Osteoblast (primary cell): ENCODE data around the gene HSP90AB1. TPM values are rescaled to one million over a fixed set of nuclear protein-coding genes. Genes with fewer than 3 reads are reported as not detected.
A peak's percentile ranks its signal among the peaks of the same experiment; 100 is the strongest.

ENCODE experiments used
- DNase-seq: peaks from one replicate; pipeline ENCODE4 v3.0.0; 2011; ENCODE audit warnings: low spot score, mixed read lengths; ENCODE audit not compliant: insufficient read length; ENCODE audit errors: missing footprints
- H2AFZ ChIP-seq: 2 replicates; pipeline ENCODE4 v1.6.0; 2011; ENCODE audit warnings: mild to moderate bottlenecking, low read length
- H3K27ac ChIP-seq: 2 replicates; pipeline ENCODE4 v1.5.1; 2011; ENCODE audit warnings: mild to moderate bottlenecking, low read depth, low read length, moderate library complexity
- H3K27me3 ChIP-seq: 2 replicates; pipeline ENCODE4 v1.6.0; 2012; ENCODE audit warnings: mild to moderate bottlenecking, control low read depth, inconsistent platforms, low read length, moderate library complexity; ENCODE audit not compliant: insufficient read depth
- H3K36me3 ChIP-seq: 2 replicates; pipeline ENCODE4 v1.5.1; 2011; ENCODE audit warnings: mild to moderate bottlenecking, low read length, control low read depth, moderate library complexity; ENCODE audit not compliant: insufficient read depth
- H3K4me1 ChIP-seq: 2 replicates; pipeline ENCODE4 v1.5.1; 2011; ENCODE audit warnings: mild to moderate bottlenecking, low read length, control low read depth, moderate library complexity; ENCODE audit not compliant: insufficient read depth
- H3K4me2 ChIP-seq: 2 replicates; pipeline ENCODE4 v1.6.0; 2011; ENCODE audit warnings: mild to moderate bottlenecking, low read length; ENCODE audit not compliant: insufficient read depth
- H3K4me3 ChIP-seq: fragments of 200-600 bp; sonication (generic); 3 replicates; pipeline ENCODE4 v1.5.1; 2012; ENCODE audit warnings: mild to moderate bottlenecking, low read length, inconsistent platforms; ENCODE audit not compliant: insufficient read depth
- H3K79me2 ChIP-seq: 2 replicates; pipeline ENCODE4 v1.6.0; 2012; ENCODE audit warnings: mild to moderate bottlenecking, low read length, control low read depth, inconsistent platforms; ENCODE audit not compliant: insufficient read depth
- H3K9me3 ChIP-seq: 2 replicates; pipeline ENCODE4 v1.5.1; 2011; ENCODE audit warnings: low read depth, low read length, control low read depth
- H4K20me1 ChIP-seq: 2 replicates; pipeline ENCODE4 v1.6.0; 2012; ENCODE audit warnings: mild to moderate bottlenecking, low read length, control low read depth; ENCODE audit not compliant: insufficient read depth
- total RNA-seq: library from RNA; depleted of rRNA; stranded (reverse); fragments of >200 nt; gene quantifications from 2 replicates; pipeline ENCODE4 v1.2.3, GENCODE V29; 2012
- TF ChIP-seq, protein P1 (sequence below): IDR thresholded peaks from 2 replicates; pipeline ENCODE4 v1.5.1; 2011; ENCODE audit warnings: mild to moderate bottlenecking, low read depth, low read length, moderate library complexity; ENCODE audit errors: extremely low read depth

The HSP90AB1 gene
- total RNA-seq, 1 donor, result 702 TPM

DNA sequence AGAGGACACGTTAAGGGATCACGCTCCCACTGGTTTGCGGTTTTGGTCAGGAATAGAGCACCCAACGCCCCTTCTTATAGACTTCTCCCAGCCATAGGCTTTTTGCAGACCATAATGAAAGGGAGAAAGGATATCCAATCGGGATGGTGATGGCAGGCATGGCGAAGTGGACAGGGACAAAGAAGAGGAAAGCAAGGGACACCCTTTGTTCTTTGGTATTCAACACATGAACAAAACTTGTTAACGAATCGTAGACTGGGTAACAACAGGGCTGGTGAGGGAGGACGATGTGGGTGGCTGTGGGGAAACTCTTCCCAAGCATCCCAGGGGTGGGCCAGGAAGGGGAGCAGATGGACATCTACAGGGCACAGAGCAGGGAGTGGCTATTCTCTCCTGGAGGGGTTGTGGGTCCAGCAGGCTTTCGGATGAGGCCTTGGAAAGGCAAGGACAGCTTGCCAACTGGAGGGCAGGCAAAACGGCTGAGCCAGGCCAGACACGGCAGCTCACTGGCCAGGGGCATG is 1.4 kb upstream of the HSP90AB1 start:
- Histone ChIP-seq H3K27me3 (no peaks in the 10 kb centered on the region), H3K36me3 (peaks cover 20% of the 10 kb centered on the region), H3K9me3 (no peaks in the 10 kb centered on the region), H4K20me1 (peaks cover 34% of the 10 kb centered on the region), H3K4me3 (peak overlapping the region; percentile 99), H3K27ac (peak overlapping the region; percentile 95), H2AFZ (peak overlapping the region; percentile 95), H3K4me2 (peak overlapping the region; percentile 97), H3K79me2 (peaks cover 36% of the 10 kb centered on the region), H3K4me1 (peaks cover 26% of the 10 kb centered on the region)
- DNase-seq, result no peak
- TF ChIP-seq, protein P1, sequence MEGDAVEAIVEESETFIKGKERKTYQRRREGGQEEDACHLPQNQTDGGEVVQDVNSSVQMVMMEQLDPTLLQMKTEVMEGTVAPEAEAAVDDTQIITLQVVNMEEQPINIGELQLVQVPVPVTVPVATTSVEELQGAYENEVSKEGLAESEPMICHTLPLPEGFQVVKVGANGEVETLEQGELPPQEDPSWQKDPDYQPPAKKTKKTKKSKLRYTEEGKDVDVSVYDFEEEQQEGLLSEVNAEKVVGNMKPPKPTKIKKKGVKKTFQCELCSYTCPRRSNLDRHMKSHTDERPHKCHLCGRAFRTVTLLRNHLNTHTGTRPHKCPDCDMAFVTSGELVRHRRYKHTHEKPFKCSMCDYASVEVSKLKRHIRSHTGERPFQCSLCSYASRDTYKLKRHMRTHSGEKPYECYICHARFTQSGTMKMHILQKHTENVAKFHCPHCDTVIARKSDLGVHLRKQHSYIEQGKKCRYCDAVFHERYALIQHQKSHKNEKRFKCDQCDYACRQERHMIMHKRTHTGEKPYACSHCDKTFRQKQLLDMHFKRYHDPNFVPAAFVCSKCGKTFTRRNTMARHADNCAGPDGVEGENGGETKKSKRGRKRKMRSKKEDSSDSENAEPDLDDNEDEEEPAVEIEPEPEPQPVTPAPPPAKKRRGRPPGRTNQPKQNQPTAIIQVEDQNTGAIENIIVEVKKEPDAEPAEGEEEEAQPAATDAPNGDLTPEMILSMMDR, result no peak

DNA sequence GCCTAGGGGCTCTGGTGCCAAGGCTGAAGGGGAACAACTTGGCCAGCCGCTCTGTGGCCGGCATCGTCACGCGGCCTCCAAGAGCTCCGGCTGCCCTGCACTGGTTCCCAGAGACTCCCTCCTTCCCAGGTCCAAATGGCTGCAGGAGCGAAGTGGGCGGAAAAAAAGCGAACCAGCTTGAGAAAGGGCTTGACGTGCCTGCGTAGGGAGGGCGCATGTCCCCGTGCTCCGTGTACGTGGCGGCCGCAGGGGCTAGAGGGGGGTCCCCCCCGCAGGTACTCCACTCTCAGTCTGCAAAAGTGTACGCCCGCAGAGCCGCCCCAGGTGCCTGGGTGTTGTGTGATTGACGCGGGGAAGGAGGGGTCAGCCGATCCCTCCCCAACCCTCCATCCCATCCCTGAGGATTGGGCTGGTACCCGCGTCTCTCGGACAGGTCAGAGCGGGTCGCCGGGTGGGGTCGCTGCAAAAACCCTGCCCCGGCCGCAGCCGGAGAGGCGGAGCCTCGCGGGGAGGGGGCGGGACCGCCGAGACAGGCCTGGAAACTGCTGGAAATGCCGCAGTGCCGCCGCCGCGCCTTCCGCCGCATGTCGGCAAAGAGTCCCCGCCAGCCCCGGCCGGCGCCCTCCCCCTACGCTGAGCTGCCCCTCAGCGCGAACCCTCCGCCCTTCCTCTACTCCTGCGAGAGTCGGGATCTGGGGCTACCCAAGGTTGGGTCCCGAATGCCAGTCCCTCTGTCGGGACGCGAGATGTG is 814 bp upstream of the HSP90AB1 start:
- Histone ChIP-seq H3K4me3 (peak overlapping the region; percentile 99), H2AFZ (peak overlapping the region; percentile 95), H3K4me2 (peak overlapping the region; percentile 97), H3K27ac (peak overlapping the region; percentile 95), H3K9me3 (no peaks in the 10 kb centered on the region), H3K36me3 (peaks cover 26% of the 10 kb centered on the region), H3K79me2 (peaks cover 42% of the 10 kb centered on the region), H3K4me1 (peaks cover 26% of the 10 kb centered on the region), H3K27me3 (no peaks in the 10 kb centered on the region), H4K20me1 (peaks cover 39% of the 10 kb centered on the region)
- DNase-seq, result peak; percentile 97
- TF ChIP-seq, protein P1, result no peak

DNA sequence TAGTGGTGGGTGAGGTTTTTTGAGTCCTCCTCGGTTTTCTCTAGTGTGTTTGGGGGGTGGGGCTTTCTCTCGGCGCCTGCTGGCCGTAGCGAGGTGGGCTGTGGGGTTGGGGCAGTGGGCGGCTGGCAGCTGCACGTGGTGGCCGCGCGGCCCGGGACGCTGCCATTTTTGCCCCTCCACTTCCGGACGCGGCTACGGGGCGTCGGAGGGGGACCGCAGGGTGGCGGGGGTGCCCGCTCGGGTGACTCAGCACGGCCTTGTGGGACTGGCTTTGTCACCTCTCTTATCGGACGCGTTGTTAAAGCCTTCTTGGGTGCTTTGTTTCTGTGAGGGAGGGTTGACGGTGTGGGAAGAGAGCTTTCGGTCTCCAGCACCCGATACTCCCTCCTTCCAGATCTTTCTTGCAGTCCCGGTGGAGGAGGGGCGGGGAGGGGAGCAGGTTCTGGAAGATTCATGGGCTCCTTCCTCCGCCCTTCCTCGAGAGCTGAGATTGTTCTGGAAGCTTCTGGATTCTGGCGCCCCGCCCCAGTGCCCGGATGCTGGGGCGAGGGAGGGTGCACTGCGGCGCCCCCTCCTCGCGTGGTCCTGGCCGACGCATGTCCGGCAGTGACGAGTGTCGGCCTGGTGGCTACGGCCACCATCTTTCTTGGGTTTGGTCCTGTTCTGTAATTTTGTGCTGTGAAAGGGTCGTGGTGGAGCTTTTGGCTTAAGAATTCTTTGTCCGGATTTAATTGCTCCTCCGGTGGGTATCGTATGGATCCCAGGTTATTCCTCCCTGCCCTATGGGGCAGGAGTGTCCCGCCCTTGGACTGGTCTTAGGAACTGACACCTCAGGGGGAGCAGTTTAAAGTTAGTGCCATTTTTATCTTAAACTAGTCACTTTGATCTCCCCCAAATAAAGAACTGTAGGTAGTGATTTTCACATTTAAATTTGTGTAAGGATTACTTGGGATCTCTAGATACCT is 719 bp downstream of the HSP90AB1 start:
- H4K20me1 ChIP-seq, result peaks cover 49% of the 10 kb centered on the region
- peaks cover 26% of the 10 kb centered on the region for H3K4me1 ChIP-seq
- H3K9me3 ChIP-seq, result no peaks in the 10 kb centered on the region
- TF ChIP-seq, protein P1, result no peak
- peak overlapping the region; percentile 95 for H3K27ac ChIP-seq
- peak overlapping the region; percentile 97 for H3K4me2 ChIP-seq
- peaks cover 41% of the 10 kb centered on the region for H3K36me3 ChIP-seq
- peak overlapping the region; percentile 99 for H3K4me3 ChIP-seq
- no peak overlapping the region for H2AFZ ChIP-seq
- no peaks in the 10 kb centered on the region for H3K27me3 ChIP-seq
- peak; percentile 88 for DNase-seq
- H3K79me2 ChIP-seq, result peaks cover 52% of the 10 kb centered on the region
